GM12892 (cell line): ENCODE results near the gene UTP14A.

Experiments
- POLR2A ChIP-seq: IDR thresholded peaks from 2 replicates; pipeline ENCODE4 v1.6.1; 2011; ENCODE audit warnings: low read depth, low read length, control low read depth
- POLR2AphosphoS5 ChIP-seq: IDR thresholded peaks from 2 replicates; pipeline ENCODE4 v1.6.1; 2011; ENCODE audit warnings: low read depth, low read length, control low read depth
- TAF1 ChIP-seq: IDR thresholded peaks from 2 replicates; pipeline ENCODE4 v1.6.1; 2011; ENCODE audit warnings: low read depth, mild to moderate bottlenecking, control low read depth, low read length, borderline replicate concordance

DNA sequence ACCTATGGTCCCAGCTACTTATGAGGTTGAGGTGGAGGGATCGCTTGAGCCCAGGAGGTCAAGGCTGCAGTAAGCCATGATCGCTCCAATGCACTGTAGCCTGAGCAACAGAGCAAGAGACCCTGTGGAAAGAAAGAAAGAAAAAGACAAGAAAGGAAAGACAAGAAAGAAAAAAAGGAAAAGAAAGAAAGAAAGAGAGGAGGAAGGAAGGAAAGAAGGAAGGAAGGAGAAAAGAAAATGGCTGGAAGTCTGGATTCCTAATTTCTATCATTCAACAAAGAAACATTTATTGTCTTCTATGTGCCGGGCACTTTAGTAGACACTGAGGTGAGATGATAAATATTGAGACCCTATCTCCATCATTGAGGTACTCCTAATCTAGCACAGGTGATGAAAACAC lies 49.7 kb downstream of the UTP14A start:
- TF ChIP-seq TAF1 = no peak
- no peak for TF ChIP-seq POLR2A
- no peak for TF ChIP-seq POLR2AphosphoS5
